KMS-11 (cell line): Measurements from ENCODE around the gene TAF11L7.
"Not testable (repeated sequence)": the region's sequence is repeated elsewhere in the genome, so short reads cannot be mapped to it uniquely, and the experiment has no call there.

Experiments
- H2AFZ ChIP-seq: fragments of 200-600 bp; sonication (generic); 2 replicates; pipeline ENCODE4 v1.6.1; 2016; ENCODE audit warnings: antibody characterized with exemption, mixed run types, low read depth
- H3K27ac ChIP-seq: fragments of 200-600 bp; sonication (generic); 2 replicates; pipeline ENCODE4 v1.6.1; 2016; ENCODE audit warnings: mild to moderate bottlenecking, mixed run types
- H3K27me3 ChIP-seq: fragments of 200-600 bp; sonication (generic); 2 replicates; pipeline ENCODE4 v1.6.1; 2017; ENCODE audit warnings: mild to moderate bottlenecking, low read depth, mixed run types, moderate library complexity; ENCODE audit not compliant: insufficient read depth
- H3K36me3 ChIP-seq: fragments of 200-600 bp; sonication (generic); 2 replicates; pipeline ENCODE4 v1.6.1; 2017; ENCODE audit warnings: mild to moderate bottlenecking, mixed run types; ENCODE audit not compliant: insufficient read depth
- H3K4me1 ChIP-seq: fragments of 200-600 bp; sonication (generic); 2 replicates; pipeline ENCODE4 v1.6.1; 2016; ENCODE audit warnings: mild to moderate bottlenecking, low read depth, mixed run types; ENCODE audit not compliant: poor library complexity, severe bottlenecking
- H3K4me2 ChIP-seq: fragments of 200-600 bp; sonication (generic); 2 replicates; pipeline ENCODE4 v1.7.0; 2016; ENCODE audit warnings: mild to moderate bottlenecking, mixed run types
- H3K4me3 ChIP-seq: fragments of 200-600 bp; sonication (generic); IDR thresholded peaks from 2 replicates; pipeline ENCODE4 v1.6.1; 2017; ENCODE audit warnings: low read depth, low read length, mixed read lengths; ENCODE audit not compliant: insufficient read depth
- H3K79me2 ChIP-seq: fragments of 200-600 bp; sonication (generic); 2 replicates; pipeline ENCODE4 v1.6.1; 2016; ENCODE audit warnings: low read depth, mixed run types; ENCODE audit not compliant: insufficient read depth
- H3K9ac ChIP-seq: fragments of 200-600 bp; sonication (generic); 2 replicates; pipeline ENCODE4 v1.6.1; 2016; ENCODE audit warnings: mild to moderate bottlenecking, mixed run types
- H4K20me1 ChIP-seq: fragments of 200-600 bp; sonication (generic); 2 replicates; pipeline ENCODE4 v1.6.1; 2016; ENCODE audit warnings: mild to moderate bottlenecking, mixed run types; ENCODE audit not compliant: insufficient read depth
- CTCF ChIP-seq: fragments of 200-600 bp; sonication (generic); conservative IDR thresholded peaks from 2 replicates; pipeline ENCODE4 v1.6.1; 2017; ENCODE audit warnings: low read depth, mild to moderate bottlenecking, antibody characterized with exemption, low read length, moderate library complexity, mixed read lengths

Gene TAF11L7

GRCh38 chr5:17585658-17586057 lies at the start of gene TAF11L7:
Gene TAF11L7, minus strand, starts transcription at chr5:17585758.
- not testable (repeated sequence) for H3K9ac ChIP-seq, H3K27ac ChIP-seq, H3K4me2 ChIP-seq

GRCh38 chr5:17634160-17634559 lies 48.6 kb upstream of the TAF11L7 start, which contains the start of gene TAF11L14:
Gene TAF11L14, plus strand, starts transcription at chr5:17634460.
- H3K27me3 ChIP-seq, result no peaks in the 10 kb centered on the region
- H2AFZ ChIP-seq, result no peak within 1 kb of the TSS
- H4K20me1 ChIP-seq, result no peaks in the 10 kb centered on the region
- H3K4me1 ChIP-seq, result no peaks in the 10 kb centered on the region
- no peak for TF ChIP-seq CTCF
- no peak within 1 kb of the TSS for H3K4me3 ChIP-seq
- H3K9ac ChIP-seq, result no peak within 1 kb of the TSS
- H3K36me3 ChIP-seq, result no peaks in the 10 kb centered on the region
- H3K4me2 ChIP-seq, result no peak within 1 kb of the TSS
- H3K27ac ChIP-seq, result no peak within 1 kb of the TSS
- H3K79me2 ChIP-seq, result no peaks in the 10 kb centered on the region

More at GRCh38 chr5:17585658-17586057, at the start of gene TAF11L7:
- not testable (repeated sequence) for H2AFZ ChIP-seq, H3K79me2 ChIP-seq, H3K27me3 ChIP-seq, H3K36me3 ChIP-seq, H3K4me1 ChIP-seq, H3K4me3 ChIP-seq, H4K20me1 ChIP-seq

GRCh38 chr5:17631788-17632187 lies 46.2 kb upstream of the TAF11L7 start, which contains the start of gene TAF11L13:
Gene TAF11L13, plus strand, starts transcription at chr5:17632088.
- H3K9ac ChIP-seq, H3K4me3 ChIP-seq, H4K20me1 ChIP-seq, H3K79me2 ChIP-seq, H3K4me2 ChIP-seq, H3K36me3 ChIP-seq, H2AFZ ChIP-seq, H3K27me3 ChIP-seq, H3K4me1 ChIP-seq, H3K27ac ChIP-seq: not testable (repeated sequence)

GRCh38 chr5:17625686-17626085 lies 40.1 kb upstream of the TAF11L7 start:
- TF ChIP-seq CTCF, result no peak
- Histone ChIP-seq H3K27ac (no peak overlapping the region), H4K20me1 (no peaks in the 10 kb centered on the region), H3K36me3 (no peaks in the 10 kb centered on the region), H3K27me3 (no peaks in the 10 kb centered on the region), H3K79me2 (no peaks in the 10 kb centered on the region), H3K4me3 (no peak overlapping the region), H3K4me1 (no peaks in the 10 kb centered on the region), H3K9ac (no peak overlapping the region), H2AFZ (no peak overlapping the region), H3K4me2 (no peak overlapping the region)

GRCh38 chr5:17620627-17621026 lies 35.1 kb upstream of the TAF11L7 start:
- Histone ChIP-seq H3K4me2 (no peak overlapping the region), H3K27ac (no peak overlapping the region), H4K20me1 (no peaks in the 10 kb centered on the region), H3K36me3 (no peaks in the 10 kb centered on the region), H3K27me3 (no peaks in the 10 kb centered on the region), H3K9ac (no peak overlapping the region), H2AFZ (no peak overlapping the region), H3K79me2 (no peaks in the 10 kb centered on the region), H3K4me3 (no peak overlapping the region), H3K4me1 (no peaks in the 10 kb centered on the region)
- peak; percentile 40; the same call in 1 of the 2 replicates for TF ChIP-seq CTCF
